Measurements from ENCODE around the gene MAPT. TPM values are rescaled to one million over a fixed set of nuclear protein-coding genes. Genes with fewer than 3 reads are reported as not detected.
"Not testable (repeated sequence)": the region's sequence is repeated elsewhere in the genome, so short reads cannot be mapped to it uniquely, and the experiment has no call there.

Gene MAPT
- total RNA-seq, 1 donor from 2014 or later: 5.1 TPM

DNA sequence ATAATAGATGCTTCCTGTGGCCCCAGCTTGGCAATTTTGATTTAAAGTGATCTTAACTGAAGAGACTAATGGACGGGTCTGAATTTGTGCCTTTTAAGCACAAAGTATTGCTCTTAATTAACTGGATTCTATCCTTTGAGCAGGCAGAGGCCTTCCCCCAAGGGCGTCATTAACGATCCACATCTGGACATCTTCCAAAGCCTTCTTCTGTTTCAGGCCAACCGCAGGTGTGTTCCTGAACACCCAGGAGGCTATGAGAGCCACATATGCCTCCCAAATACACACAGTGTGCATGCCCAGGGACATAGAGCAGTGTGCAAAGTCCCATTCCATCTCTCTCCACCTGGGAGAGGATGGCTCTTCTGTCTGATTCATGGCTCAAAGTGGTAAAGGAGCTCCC lies 42.3 kb downstream of the MAPT start:
- no peak overlapping the region for H3K4me3 ChIP-seq
- no peak for DNase-seq
- no peak for TF ChIP-seq CTCF (IDR thresholded peaks at IDR 0.05)
- H3K36me3 ChIP-seq: no peaks in the 10 kb centered on the region
- H3K4me1 ChIP-seq: peaks cover 5% of the 10 kb centered on the region
- ATAC-seq: no peak
- intact Hi-C loops (cut with DNase I): no loop called here
- H3K27me3 ChIP-seq: no peaks in the 10 kb centered on the region
- H3K27ac ChIP-seq: no peak overlapping the region
- no peaks in the 10 kb centered on the region for H3K9me3 ChIP-seq

DNA sequence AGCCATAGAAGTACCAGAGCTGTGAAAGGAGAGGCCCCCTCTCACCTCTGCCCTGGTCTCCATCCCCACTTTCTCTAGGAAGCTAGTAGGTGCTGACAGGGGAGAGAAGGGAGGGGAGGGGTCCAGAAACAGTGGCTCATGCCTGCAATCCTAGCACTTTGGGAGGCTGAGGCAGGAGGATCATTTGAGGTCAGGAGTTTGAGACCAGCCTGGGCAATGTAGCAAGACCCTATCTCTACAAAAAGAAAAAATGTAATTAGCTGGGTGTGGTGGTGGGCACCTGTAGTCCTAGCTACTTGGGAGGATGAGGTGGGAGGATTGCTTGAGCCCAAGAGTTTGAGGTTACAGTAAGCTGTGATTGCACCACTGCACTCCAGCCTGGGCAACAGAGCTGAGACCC lies 42.8 kb downstream of the MAPT start:
- H3K36me3 ChIP-seq; DNase-seq; H3K27me3 ChIP-seq; ATAC-seq; H3K9me3 ChIP-seq; H3K4me1 ChIP-seq; H3K4me3 ChIP-seq; intact Hi-C loops (cut with DNase I); H3K27ac ChIP-seq: not testable (repeated sequence)

DNA sequence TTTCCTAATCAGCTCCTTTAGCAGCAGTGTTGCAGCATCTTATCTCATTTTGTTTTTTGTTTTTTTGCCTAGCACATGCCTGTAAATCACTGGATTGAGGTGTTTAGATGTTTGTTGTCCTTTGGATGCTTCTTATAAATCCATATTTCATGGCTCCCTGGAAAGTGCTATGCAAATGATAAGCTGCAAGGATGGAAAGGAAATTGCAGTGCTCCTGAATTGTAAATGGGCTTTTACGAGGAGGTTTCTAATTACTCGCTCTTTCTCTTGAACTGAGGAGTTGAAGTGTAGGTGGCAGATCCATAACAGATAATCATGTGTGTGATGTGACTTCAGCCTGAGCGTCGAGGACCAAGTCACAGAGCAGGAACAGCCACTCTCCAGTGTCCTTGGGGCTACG lies 45.0 kb downstream of the MAPT start:
- intact Hi-C loops (cut with DNase I): no loop called here
- Histone ChIP-seq H3K4me1 (peaks cover 5% of the 10 kb centered on the region), H3K36me3 (no peaks in the 10 kb centered on the region), H3K27me3 (no peaks in the 10 kb centered on the region), H3K27ac (no peak overlapping the region), H3K4me3 (no peak overlapping the region), H3K9me3 (no peaks in the 10 kb centered on the region)
- ATAC-seq (no peak), DNase-seq (no peak)
- no peak for TF ChIP-seq CTCF (IDR thresholded peaks at IDR 0.05)

- H3K27ac ChIP-seq: no peak overlapping the region
- DNase-seq: no peak
- no peaks in the 10 kb centered on the region for H3K36me3 ChIP-seq
- H3K27me3 ChIP-seq: no peaks in the 10 kb centered on the region
- intact Hi-C loops (cut with DNase I): no loop called here
- H3K4me1 ChIP-seq: peaks cover 5% of the 10 kb centered on the region
- TF ChIP-seq CTCF (IDR thresholded peaks at IDR 0.05): no peak
- H3K4me3 ChIP-seq: no peak overlapping the region
- no peak for ATAC-seq
- H3K9me3 ChIP-seq: no peaks in the 10 kb centered on the region
Observed at GRCh38 chr17:45940293-45940692, 45.9 kb downstream of the MAPT start.

DNA sequence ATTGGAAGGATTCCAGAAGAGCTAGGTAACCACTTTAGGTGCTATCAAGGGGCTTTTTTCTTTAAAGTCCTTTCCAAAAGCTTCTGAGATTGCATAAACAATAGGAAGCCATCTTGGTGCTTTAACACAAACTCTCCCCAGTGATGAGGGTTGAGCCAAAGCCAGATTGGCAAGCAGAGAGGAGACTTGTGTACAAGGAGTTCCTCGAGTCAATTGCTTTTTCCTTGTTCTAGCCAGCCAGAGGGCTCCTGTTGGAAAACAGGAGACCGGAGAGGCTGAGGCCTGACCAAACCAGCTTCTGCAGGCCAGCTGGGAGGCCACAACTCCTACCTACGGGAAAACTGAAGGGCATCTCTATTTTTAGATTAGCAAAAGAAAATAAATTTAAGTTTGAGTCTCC lies 46.5 kb downstream of the MAPT start:
- Histone ChIP-seq H3K27me3 (no peaks in the 10 kb centered on the region), H3K4me1 (peaks cover 5% of the 10 kb centered on the region), H3K9me3 (no peaks in the 10 kb centered on the region), H3K36me3 (no peaks in the 10 kb centered on the region), H3K27ac (peak overlapping the region; percentile 36), H3K4me3 (no peak overlapping the region)
- intact Hi-C loops (cut with DNase I): no loop called here
- ATAC-seq (peak; percentile 82), DNase-seq (no peak)
- no peak for TF ChIP-seq CTCF (IDR thresholded peaks at IDR 0.05)

DNA sequence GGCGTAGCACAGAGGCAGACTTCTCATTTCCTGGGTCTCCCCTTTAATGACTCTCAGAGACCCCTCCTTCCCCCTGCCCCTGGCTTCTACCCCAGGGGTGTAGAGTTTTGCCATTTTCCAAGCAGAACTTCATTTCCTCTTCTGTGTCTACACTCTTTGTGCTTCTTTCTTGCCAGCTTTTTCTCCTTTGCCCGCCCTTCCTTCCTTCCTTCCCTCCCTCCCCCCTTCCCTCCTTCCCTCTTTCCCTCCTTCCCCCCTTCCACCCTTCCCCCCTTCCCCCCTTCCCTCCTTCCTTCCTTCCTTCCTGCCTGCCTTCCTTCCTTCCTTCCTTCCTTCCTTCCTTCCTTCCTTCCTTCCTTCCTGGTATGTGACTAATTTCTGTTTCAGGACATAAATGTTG lies 47.0 kb downstream of the MAPT start:
- peak overlapping the region; percentile 65 for H3K27ac ChIP-seq
- ATAC-seq: no peak
- intact Hi-C loops (cut with DNase I): no loop called here

More for the DNA sequence above, 47.0 kb downstream of the MAPT start:
- no peak overlapping the region for H3K4me3 ChIP-seq
- peaks cover 5% of the 10 kb centered on the region for H3K4me1 ChIP-seq
- no peak for DNase-seq
- no peaks in the 10 kb centered on the region for H3K27me3 ChIP-seq
- H3K36me3 ChIP-seq: no peaks in the 10 kb centered on the region
- no peaks in the 10 kb centered on the region for H3K9me3 ChIP-seq
- TF ChIP-seq CTCF (IDR thresholded peaks at IDR 0.05): no peak
